Fibroblast of gingiva (primary cell): ENCODE measurements around the gene ACP1.
A peak's percentile ranks its signal among the peaks of the same experiment; 100 is the strongest.

ENCODE experiments used
- DNase-seq: peaks from one replicate; pipeline ENCODE4 v3.0.0-alpha.2; 2011; ENCODE audit warnings: low read depth

Gene ACP1

DNA sequence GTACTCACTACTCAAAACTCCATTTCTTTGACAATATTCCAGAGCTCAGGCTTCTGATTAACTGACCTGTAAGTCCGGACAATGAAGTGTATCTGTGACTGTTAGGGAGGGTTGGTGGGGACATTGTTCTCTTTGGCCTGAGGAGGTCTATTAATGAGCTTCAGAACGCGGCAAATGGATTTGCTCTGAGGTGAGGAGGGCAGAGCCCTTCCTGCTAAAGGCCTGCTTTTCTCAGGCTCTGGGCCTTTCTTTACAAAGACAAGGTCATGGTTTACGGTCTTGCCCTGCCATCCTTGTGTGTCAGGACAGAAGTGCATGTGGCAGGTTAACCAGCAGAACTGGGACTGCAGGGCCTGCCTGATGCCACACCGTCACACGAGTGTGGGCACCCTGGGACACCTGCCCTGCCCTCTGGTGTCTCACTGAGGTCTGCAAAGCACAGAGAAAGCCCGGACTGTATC is 15.9 kb downstream of the ACP1 start:
- DNase-seq, result no peak

DNA sequence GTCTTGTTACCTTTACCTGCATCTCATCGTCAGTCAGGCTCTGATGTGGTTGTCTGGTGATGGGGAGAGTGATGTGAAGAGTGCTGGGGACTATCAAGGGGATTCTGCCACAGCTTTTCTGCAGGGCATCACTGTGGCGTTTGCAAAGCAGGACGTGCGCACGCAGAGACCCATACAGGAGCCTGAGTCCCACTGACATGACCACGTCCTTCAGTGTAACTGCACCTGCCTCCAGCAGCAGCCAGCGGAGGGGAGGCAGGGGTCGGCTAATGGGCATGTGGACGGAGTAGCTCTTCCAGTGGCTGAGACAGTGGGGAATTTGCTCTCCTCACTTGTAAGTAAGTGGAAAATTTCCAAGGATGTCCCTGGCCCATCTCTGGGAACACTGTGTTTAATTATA is 16.6 kb downstream of the ACP1 start:
- no peak for DNase-seq

GRCh38 chr2:282371-283263 is 17.9 kb downstream of the ACP1 start:
- no peak for DNase-seq

DNA sequence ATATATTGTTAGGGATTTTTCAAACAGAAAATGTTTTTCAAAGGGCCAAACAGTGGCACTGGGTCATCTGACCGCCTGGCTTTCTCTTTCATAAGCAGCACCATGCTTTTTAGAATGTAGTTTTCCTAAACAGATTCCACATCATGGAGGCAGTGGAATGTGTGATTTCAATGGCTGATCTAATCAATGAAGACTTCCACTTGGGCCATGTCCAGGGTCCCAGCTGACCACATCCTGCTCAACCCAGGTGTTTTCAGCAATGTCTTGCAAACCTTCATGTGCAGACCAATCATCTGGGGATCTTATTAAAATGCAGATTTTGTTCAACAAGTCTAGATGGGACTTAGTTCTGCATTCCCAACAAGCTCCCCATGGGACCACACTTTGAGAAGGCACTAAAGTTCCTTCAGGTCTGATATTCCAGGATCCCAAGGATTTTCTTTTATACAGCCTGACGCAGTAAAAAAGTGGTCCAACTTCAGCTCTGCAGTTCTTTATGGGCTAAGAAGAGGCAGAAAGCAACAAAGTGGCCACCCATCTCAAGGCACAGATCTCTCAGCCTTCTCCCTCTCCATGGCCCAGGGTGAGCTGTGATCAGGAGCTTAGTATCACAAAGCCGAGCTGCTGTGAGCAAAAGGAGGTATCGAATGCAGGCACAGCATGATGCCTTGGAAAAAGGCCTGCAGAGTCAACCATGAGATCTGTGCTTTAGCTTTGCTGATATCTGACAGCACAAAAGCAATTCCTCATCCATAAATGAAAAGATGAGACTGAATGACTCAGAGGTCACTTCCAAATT is 19.4 kb downstream of the ACP1 start:
- no peak for DNase-seq

DNA sequence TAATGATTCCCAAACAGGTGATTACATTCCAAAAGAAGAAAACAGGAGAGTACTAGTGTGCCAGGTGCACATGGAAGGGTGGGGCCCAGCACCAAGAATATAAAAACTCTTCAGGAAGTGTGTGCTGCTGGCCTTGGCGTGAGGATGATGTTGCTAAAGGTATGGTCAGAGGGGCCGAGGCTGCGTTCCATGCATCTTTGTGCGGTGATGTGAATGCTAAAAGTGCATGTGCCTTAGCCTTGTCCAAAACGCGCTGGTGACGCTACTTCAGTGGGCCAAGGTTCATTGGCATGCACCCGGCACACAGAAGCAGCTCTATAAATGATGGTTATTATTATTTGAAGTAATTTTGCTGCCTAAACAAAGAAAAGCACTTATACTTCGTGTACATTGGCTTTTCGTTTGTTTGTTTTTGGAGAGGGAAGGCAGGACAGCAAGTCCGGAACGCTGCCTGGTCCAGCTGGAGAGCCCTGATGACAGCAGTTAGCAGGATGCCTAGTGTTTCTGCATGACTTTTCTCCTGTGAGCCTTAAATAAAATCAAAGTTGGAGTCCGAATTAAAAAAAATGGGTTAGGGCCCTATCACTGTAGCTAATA is 20.2 kb downstream of the ACP1 start:
- no peak for DNase-seq

GRCh38 chr2:285531-285930 is 20.8 kb downstream of the ACP1 start:
- DNase-seq, result peak; percentile 77

DNA sequence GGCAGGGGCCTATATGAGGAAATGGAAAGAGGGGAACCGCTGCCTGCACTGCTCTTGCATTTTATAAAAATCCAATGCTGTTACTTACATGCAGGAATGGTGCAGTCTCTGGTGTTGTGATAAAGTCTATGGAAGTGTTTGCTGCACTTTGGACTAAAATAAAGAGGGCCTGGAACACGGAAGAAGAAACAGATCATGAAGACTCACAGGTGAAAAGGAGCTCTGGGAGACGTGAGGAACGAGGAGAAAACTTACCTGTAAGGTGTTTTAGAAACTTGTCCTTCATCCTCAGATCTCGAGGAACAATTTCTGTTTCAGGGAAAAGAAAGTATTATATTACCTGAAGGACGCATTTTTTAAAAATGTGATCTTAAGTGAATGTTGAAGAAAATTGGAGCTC is 21.3 kb downstream of the ACP1 start:
- no peak for DNase-seq

DNA sequence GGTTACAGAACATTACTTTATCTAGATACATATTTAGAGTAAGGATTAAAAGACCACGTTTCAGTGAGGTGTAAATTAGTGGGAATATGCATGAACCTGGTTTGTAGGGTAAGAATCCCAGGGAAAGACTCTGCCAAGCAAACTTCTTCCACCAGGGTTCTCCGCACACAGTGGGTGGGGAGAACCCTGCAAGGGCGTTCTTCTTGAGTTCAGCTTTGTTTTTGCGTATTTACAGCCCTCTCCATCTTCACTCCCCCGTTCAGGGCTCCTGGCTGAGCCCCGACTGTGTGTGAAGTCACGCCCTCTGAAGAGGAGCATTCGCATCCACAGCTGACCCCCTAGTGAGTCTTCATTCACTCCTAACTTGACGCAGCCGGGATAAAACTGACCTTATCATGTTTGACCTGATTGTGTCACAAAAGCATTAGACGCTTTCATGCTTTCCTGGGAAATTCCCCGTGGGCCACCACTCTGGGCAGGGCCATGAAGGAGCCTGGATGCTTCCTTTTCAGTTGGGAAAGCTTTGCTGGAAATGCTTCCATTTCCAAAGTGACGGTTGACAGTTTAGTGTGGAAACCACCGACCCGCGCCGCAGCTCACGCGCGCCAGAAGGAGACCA is 22.1 kb downstream of the ACP1 start:
- DNase-seq, result no peak

GRCh38 chr2:287471-287885 is 22.7 kb downstream of the ACP1 start:
- peak; percentile 31 for DNase-seq

- no peak for DNase-seq
Measured at GRCh38 chr2:287911-288757, 23.4 kb downstream of the ACP1 start, which contains the start of gene ALKAL2. Gene ALKAL2, minus strand, starts transcription at chr2:288091. Its CDS starts 256 bp downstream, at chr2:287835.

GRCh38 chr2:288758-289361 is 24.1 kb downstream of the ACP1 start:
- DNase-seq, result no peak

DNA sequence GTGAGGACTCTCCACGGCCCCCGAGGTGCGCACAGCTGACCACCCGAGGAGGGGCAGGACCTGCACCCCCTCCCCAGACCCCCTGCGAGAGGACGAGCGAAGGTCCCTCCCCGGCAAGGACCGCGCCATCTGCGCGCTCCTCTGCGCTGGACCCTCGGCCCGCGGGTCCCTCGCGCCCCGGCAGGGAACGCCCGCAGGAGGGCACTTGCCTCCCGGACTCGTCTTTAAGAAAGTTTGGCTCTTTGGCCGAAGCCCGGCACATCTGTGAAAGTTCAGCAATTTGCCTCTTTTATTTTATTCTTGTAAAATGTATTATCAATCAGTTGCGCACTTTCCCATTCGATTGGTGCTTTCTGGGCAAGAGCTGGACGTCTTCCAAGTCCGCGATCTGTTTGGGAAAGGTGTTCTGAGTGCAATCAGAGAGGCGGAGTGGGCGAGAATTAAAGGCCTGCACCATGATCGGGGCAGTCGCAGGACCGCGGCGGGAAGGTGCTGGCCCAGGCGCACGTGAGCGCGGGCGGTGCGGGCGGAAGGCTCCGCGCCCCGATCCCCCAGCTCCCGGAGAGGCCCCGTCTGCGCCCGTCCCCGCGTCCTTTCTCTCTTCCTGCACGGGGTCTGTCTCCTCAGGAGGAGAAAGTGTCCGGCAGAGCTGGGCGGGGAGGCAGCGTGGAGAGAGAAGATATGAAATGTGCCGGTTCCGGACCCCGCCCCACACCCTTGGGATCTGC is 24.8 kb downstream of the ACP1 start:
- no peak for DNase-seq

DNA sequence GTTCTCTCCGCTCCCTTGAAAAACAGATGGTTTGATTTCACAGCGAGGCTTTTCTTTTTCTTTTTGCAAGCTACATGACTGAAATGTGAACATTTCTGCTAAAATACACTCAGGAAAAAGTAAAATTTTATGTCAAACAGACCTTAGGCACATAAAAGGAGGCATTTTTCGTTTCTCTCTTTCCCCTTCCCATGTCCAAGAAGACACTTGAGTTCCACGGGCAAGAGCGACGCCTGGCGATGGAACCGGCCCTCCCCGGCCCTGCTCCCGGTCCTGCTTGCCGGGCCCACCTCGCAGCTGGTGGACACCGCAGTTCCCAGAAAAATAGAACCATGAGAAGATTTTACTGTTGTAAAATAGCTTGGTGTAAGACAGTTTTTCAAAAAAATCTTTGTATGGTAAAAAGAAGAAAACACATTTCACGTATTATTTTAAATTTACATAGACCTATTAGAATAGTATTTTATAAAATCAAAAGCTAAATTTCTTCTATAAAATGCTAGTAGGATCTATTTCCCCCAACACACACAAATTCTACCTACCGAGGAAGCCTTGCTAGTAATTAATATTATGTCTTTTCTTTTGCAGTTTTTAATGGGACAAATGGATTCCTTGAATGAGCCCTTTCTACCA is 25.5 kb downstream of the ACP1 start:
- peak; percentile 72 for DNase-seq

DNA sequence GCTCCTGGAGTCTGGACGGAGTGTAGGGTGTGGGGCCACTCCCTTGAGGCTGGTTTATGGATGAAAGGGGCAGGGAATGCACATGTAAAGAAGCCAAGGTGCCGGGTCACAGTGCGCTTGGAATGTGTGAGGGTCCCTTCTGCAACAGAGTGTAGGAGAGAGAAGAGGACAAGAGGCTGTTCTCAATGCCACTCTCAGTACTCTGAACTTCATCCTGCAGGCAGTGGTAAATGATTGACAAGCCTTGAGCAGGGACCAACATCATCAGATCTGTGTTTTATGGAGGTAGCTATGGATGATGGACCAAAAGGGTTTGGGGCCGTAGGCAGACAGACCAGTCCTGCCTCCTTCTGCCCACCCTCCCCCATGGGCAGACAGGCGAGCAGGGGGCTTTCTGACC is 30.3 kb downstream of the ACP1 start:
- DNase-seq, result no peak

DNA sequence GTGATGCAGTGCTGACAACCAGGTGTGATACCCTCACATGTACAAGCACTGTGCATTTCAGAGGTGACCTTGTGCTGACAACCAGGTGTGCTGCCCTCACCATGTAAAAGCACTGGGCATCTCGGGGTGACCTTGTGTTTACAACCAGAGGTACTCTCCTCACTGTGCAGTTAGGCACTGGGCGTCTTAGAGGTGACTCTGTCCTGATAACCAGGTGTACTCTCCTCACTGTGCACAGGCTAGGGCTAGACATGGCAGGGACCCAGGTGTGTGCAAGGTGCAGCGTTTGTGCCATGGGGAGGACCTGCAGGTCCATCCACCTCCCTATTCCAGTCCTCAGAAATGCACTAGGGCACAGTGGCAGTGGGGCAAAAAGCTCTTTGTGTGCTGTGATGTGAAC is 31.6 kb downstream of the ACP1 start:
- no peak for DNase-seq

DNA sequence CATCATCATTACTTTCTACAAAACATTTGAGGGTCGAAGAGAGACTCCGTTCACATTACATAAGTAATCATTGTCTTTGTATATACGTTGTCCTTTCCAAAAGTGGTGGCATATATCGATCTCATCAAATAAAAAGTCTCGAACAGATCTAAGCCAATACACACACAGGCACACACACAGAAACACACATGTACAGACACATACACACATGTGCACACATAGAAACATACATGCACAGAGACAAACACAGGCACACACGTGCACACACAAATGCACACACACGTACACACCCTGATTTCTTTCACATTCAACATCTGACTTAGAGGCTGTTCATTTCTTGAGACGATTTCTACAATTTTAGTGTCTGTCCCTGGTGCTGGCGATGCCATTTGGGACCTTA is 40.6 kb downstream of the ACP1 start:
- DNase-seq, result no peak

- no peak for DNase-seq
Measured at GRCh38 chr2:309148-309953, 44.6 kb downstream of the ACP1 start.

DNA sequence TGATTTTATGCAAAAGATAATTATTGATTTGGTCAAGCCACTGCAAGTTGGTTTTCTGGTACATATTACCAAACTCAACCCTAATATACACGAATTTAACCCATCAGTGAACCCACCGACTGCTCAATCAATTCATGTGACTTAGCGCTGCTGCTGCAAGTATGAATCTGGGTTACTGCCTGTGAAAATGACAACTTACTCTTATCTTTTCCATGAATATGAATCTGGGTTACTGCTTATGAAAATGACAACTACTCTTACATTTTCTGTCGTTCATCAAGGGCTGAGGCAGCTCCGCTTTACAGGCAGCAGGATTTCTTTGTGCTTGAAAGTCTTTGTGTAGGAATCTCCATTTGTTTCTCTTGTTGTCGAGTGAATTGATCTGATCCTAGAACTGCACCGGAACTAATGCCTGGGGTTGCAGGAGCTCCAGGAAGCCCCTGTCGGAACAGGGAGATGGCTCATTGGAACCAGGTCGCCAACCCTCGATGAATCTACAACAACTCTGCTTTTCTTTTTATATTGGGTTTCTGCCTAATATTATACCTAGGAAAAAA is 45.3 kb downstream of the ACP1 start:
- DNase-seq, result no peak
